Thyroid gland (tissue), 4 donors: ENCODE data around the gene ZC3H18. TPM values are rescaled to one million over a fixed set of nuclear protein-coding genes. Genes with fewer than 3 reads are reported as not detected.

Experiments
- DNase-seq, 2 donors: peaks; one replicate each; pipeline ENCODE4 v3.0.0-alpha.2; 2019
- H3K27ac ChIP-seq, 3 donors: fragments of 200-600 bp; sonication (generic); 1 replicate in 2 of 3; 2 replicates in 1 of 3; pipeline ENCODE4 v1.5.1; 2016 to 2019; ENCODE audit warnings: mild to moderate bottlenecking in 1 of 3, moderate library complexity in 1 of 3
- H3K27me3 ChIP-seq: fragments of 200-600 bp; sonication (generic); one replicate; pipeline ENCODE4 v1.5.1; 2019
- H3K36me3 ChIP-seq, 2 donors: fragments of 200-600 bp; sonication (generic); one replicate each; pipeline ENCODE4 v1.5.1; 2016 to 2019
- H3K4me1 ChIP-seq, 2 donors: fragments of 200-600 bp; sonication (generic); one replicate each; pipeline ENCODE4 v1.5.1; 2017 to 2019
- H3K4me3 ChIP-seq, 3 donors: fragments of 200-600 bp; sonication (generic); replicated peaks in 1 of 3; 1 replicate in 2 of 3; 2 replicates in 1 of 3; pipeline ENCODE4 v1.5.1; 2016; ENCODE audit warnings: mild to moderate bottlenecking in 1 of 3
- H3K9me3 ChIP-seq: fragments of 200-600 bp; sonication (generic); one replicate; pipeline ENCODE4 v1.5.1; 2017
- POLR2A ChIP-seq, 2 donors: fragments of 450-650 bp; IDR thresholded peaks; one replicate each; pipeline ENCODE4 v1.6.1; 2017; ENCODE audit warnings: antibody characterized with exemption in 2 of 2, mild to moderate bottlenecking in 2 of 2, moderate library complexity in 1 of 2
- WGBS, 2 donors: methylation state at CpG; one replicate each; pipeline ENCODE4 v1.1.5; 2017; 5-methylcytosine and 5-hydroxymethylcytosine counted together
- intact Hi-C: fragments of 100-400 bp; cut with DNase I; formaldehyde crosslinking; loops from one replicate; pipeline ENCODE4 v1.15.1; 2023
- total RNA-seq, 4 donors: library from RNA; depleted of rRNA; stranded (reverse); fragments of >200 nt; gene quantifications; one replicate each; pipeline ENCODE4 v1.2.3, GENCODE V29; 2016
- TF ChIP-seq, protein P1 (sequence below), 6 experiments: fragments of 200-600 bp in 3 of 6; fragments of 450-650 bp in 3 of 6; sonication (generic) in 3 of 6; IDR thresholded peaks; one replicate each; pipeline ENCODE4 v1.5.1; 2016 to 2019; ENCODE audit warnings: antibody characterized with exemption in 6 of 6, mild to moderate bottlenecking in 2 of 6, inconsistent platforms in 1 of 6, moderate library complexity in 1 of 6

Gene ZC3H18
- total RNA-seq, 4 donors from 2014 or later: 14.8 to 25.5 (median 20.9) TPM

GRCh38 chr16:88653101-88653500 is 82.9 kb downstream of the ZC3H18 start:
- Histone ChIP-seq H3K36me3 (no peaks in the 10 kb centered on the region), H3K4me3 (no peak overlapping the region), H3K9me3 (no peaks in the 10 kb centered on the region), H3K4me1 (peaks cover 17 to 19% of the 10 kb centered on the region in 2 donors), H3K27ac (no peak overlapping the region), H3K27me3 (no peaks in the 10 kb centered on the region)
- intact Hi-C loops: loop anchor here (10.0 kb wide), 2 partner anchors 78 to 208 kb away; partner anchors contain the start of gene ZC3H18
- 90 to 92% methylated on average over 13 of the region's 13 CpGs for WGBS, 2 donors
- no peak for DNase-seq
- no peak for TF ChIP-seq POLR2A (IDR thresholded peaks at IDR 0.05)
- TF ChIP-seq, protein P1, sequence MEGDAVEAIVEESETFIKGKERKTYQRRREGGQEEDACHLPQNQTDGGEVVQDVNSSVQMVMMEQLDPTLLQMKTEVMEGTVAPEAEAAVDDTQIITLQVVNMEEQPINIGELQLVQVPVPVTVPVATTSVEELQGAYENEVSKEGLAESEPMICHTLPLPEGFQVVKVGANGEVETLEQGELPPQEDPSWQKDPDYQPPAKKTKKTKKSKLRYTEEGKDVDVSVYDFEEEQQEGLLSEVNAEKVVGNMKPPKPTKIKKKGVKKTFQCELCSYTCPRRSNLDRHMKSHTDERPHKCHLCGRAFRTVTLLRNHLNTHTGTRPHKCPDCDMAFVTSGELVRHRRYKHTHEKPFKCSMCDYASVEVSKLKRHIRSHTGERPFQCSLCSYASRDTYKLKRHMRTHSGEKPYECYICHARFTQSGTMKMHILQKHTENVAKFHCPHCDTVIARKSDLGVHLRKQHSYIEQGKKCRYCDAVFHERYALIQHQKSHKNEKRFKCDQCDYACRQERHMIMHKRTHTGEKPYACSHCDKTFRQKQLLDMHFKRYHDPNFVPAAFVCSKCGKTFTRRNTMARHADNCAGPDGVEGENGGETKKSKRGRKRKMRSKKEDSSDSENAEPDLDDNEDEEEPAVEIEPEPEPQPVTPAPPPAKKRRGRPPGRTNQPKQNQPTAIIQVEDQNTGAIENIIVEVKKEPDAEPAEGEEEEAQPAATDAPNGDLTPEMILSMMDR (IDR thresholded peaks at IDR 0.05): no peak

DNA sequence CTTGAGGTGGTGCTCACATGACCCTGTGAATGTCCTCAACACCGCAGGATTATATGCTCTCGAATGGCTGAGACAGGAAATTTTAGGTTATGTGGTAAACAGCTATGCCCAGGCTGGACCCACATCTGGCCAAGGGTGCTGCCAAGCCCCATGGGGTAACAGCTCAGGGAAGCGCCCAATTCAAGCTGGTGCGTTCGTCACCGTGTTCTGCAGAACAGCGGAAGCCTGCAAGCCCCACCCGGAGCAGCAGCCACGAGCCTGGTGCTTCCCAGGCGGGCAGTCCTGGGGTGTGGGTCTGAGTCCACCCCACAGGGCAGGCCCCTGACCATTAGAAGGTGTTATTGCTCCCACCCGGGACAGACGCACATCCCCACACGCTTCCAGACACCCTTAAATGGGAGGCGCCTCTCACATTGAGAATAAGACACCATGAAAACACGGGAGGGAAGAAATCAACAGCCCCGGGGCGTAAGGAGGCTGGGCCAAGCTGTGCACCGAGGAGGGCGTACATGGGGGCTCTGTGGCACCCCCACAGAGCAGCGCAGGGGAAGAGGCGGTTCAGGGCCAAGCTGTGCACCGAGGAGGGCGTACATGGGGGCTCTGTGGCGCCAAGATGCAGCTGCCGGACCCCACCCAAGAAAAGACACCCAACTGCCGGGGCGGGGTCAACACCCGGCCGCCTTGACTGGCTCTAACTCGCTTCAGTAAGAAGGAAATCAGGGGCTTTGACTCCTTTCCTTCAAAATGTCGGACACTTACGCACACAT is 83.6 kb downstream of the ZC3H18 start:
- H3K27me3 ChIP-seq: no peaks in the 10 kb centered on the region
- H3K4me3 ChIP-seq: no peak overlapping the region
- no peaks in the 10 kb centered on the region for H3K36me3 ChIP-seq
- no peaks in the 10 kb centered on the region for H3K9me3 ChIP-seq
- no peak for DNase-seq
- intact Hi-C loops: loop anchor here (10.0 kb wide), 2 partner anchors 79 to 209 kb away; partner anchors contain the start of gene ZC3H18
- no peak for TF ChIP-seq POLR2A (IDR thresholded peaks at IDR 0.05)
- TF ChIP-seq, protein P1 (IDR thresholded peaks at IDR 0.05): no peak
- no peak overlapping the region for H3K27ac ChIP-seq
- WGBS, 2 donors: 82 to 88% methylated on average over 27 to 31 of the region's 32 CpGs
- peaks cover 17 to 19% of the 10 kb centered on the region in 2 donors for H3K4me1 ChIP-seq

DNA sequence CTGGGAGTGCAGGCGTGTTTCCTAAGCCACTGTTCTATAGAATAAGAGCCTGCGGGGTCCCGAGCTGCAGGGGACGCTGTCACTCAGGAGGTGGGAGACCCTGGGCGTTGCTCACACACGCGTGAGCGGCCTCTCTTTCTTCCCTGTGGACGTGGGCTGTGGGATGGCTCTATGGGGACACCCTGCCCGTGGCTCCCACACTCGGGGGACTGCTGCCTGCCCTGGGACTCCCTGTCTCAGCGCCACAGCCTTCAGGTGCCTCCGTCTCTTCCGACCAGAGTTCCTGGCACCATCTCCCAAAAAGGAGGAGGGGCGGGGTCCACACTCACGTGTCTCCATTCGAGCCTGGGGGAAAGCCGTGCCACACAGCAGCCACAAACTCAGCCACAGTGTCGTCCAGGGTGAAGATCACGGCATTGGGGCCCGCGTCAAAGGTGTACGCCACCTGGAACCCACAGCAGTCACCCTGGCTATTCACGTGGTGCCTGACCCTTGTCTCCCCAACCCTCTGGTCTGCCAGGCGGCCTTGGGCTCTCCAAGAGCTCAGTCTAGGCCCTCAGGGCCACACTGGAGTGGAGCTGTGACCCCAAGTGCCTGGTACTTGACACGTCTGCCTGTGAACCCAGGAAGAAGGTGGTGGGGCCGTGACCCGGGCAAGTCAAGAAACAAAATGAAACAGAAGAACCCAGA is 84.3 kb downstream of the ZC3H18 start:
- no peak for TF ChIP-seq POLR2A (IDR thresholded peaks at IDR 0.05)
- TF ChIP-seq, protein P1 (IDR thresholded peaks at IDR 0.05): no peak
- H3K27ac ChIP-seq: no peak overlapping the region
- no peak for DNase-seq
- no peak overlapping the region for H3K4me3 ChIP-seq
- H3K9me3 ChIP-seq: no peaks in the 10 kb centered on the region
- intact Hi-C loops: loop anchor here (10.0 kb wide), 2 partner anchors 80 to 210 kb away; partner anchors contain the start of gene ZC3H18
- no peaks in the 10 kb centered on the region for H3K27me3 ChIP-seq
- H3K4me1 ChIP-seq: peaks cover 17 to 19% of the 10 kb centered on the region in 2 donors
- 91% methylated on average over 24 to 25 of the region's 28 CpGs for WGBS, 2 donors
- no peaks in the 10 kb centered on the region for H3K36me3 ChIP-seq

GRCh38 chr16:88655053-88655732 is 85.0 kb downstream of the ZC3H18 start:
- H3K9me3 ChIP-seq: no peaks in the 10 kb centered on the region
- TF ChIP-seq, protein P1 (IDR thresholded peaks at IDR 0.05): no peak
- TF ChIP-seq POLR2A (IDR thresholded peaks at IDR 0.05): no peak
- no peak overlapping the region for H3K4me3 ChIP-seq
- no peak overlapping the region for H3K27ac ChIP-seq
- DNase-seq: no peak
- H3K27me3 ChIP-seq: no peaks in the 10 kb centered on the region
- H3K4me1 ChIP-seq: peaks cover 12 to 14% of the 10 kb centered on the region in 2 donors
- no peaks in the 10 kb centered on the region for H3K36me3 ChIP-seq
- intact Hi-C loops: loop anchor here (10.0 kb wide), 2 partner anchors 80 to 210 kb away; partner anchors contain the start of gene ZC3H18
- 94 to 95% methylated on average over 35 to 48 of the region's 50 CpGs for whole genome bisulfite sequencing, 2 donors
